GM12873 (cell line): Measurements from ENCODE around the gene RRP1B.

Source experiments
- CTCF ChIP-seq: IDR thresholded peaks from 2 replicates; pipeline ENCODE4 v1.5.1; 2012; ENCODE audit warnings: low read depth, mild to moderate bottlenecking, moderate library complexity, low read length, control low read depth; ENCODE audit not compliant: insufficient read depth; ENCODE audit errors: missing control alignments

Gene RRP1B

GRCh38 chr21:43659136-43660000, at the start of gene RRP1B, which contains the start of gene HSF2BP:
TSS of gene RRP1B (plus strand) at chr21:43659560. CDS start at chr21:43659665, 105 bp downstream.
TSS of gene HSF2BP (minus strand) at chr21:43659488. CDS start at chr21:43658096, 1,392 bp downstream.
- TF ChIP-seq CTCF, result no peak

GRCh38 chr21:43611598-43612369, 47.6 kb upstream of the RRP1B start:
- peak; percentile 88 for TF ChIP-seq CTCF

- no peak for TF ChIP-seq CTCF
Observed at GRCh38 chr21:43613755-43614638, 45.4 kb upstream of the RRP1B start.

GRCh38 chr21:43614839-43615238, 44.5 kb upstream of the RRP1B start:
- no peak for TF ChIP-seq CTCF

GRCh38 chr21:43618940-43619339, 40.4 kb upstream of the RRP1B start:
- no peak for TF ChIP-seq CTCF

- no peak for TF ChIP-seq CTCF
Observed at GRCh38 chr21:43619344-43619743, 40.0 kb upstream of the RRP1B start.

GRCh38 chr21:43619856-43620255, 39.5 kb upstream of the RRP1B start:
- TF ChIP-seq CTCF, result no peak
